Glutamatergic neuron (in vitro differentiated cells): ENCODE measurements around the gene GAB2. TPM values are rescaled to one million over a fixed set of nuclear protein-coding genes. Genes with fewer than 3 reads are reported as not detected.

Source experiments
- DNase-seq: peaks from one replicate; pipeline ENCODE4 v3.0.0; 2022
- H3K27ac Mint-ChIP-seq: one replicate; pipeline ENCODE4 v1.8.0; 2020; ENCODE audit warnings: mild to moderate bottlenecking, mixed read lengths, inconsistent platforms; ENCODE audit not compliant: unreplicated experiment
- H3K27me3 Mint-ChIP-seq: one replicate; pipeline ENCODE4 v1.8.0; 2020; ENCODE audit warnings: mild to moderate bottlenecking, moderate library complexity, mixed read lengths, inconsistent platforms; ENCODE audit not compliant: unreplicated experiment
- H3K36me3 Mint-ChIP-seq: one replicate; pipeline ENCODE4 v1.8.0; 2020; ENCODE audit warnings: mild to moderate bottlenecking, mixed read lengths, inconsistent platforms; ENCODE audit not compliant: unreplicated experiment
- H3K4me1 Mint-ChIP-seq: one replicate; pipeline ENCODE4 v1.8.0; 2020; ENCODE audit warnings: mild to moderate bottlenecking, low read depth, mixed read lengths, inconsistent platforms; ENCODE audit not compliant: unreplicated experiment
- H3K4me3 Mint-ChIP-seq: one replicate; pipeline ENCODE4 v1.8.0; 2020; ENCODE audit warnings: mild to moderate bottlenecking, mixed read lengths, inconsistent platforms; ENCODE audit not compliant: unreplicated experiment
- H3K9me3 Mint-ChIP-seq: one replicate; pipeline ENCODE4 v1.8.0; 2020; ENCODE audit warnings: mild to moderate bottlenecking, moderate library complexity, mixed read lengths, inconsistent platforms; ENCODE audit not compliant: unreplicated experiment
- total RNA-seq: library from RNA; stranded (reverse); fragmentation: NEBNext Ultra II Directional; extraction: Animal tissue kit (Norgen Biotek cat#: 25700); gene quantifications from one replicate; pipeline ENCODE4 v1.2.1, GENCODE V29; 2021; ENCODE audit not compliant: unreplicated experiment
- TF ChIP-seq, protein P1 (sequence below): fragments of 200-600 bp; sonication (generic); IDR thresholded peaks from one replicate; pipeline ENCODE4 v1.5.0; 2021; ENCODE audit not compliant: partially characterized antibody, unreplicated experiment

Gene GAB2
- total RNA-seq, 1 donor from 2014 or later: 87.9 TPM

DNA sequence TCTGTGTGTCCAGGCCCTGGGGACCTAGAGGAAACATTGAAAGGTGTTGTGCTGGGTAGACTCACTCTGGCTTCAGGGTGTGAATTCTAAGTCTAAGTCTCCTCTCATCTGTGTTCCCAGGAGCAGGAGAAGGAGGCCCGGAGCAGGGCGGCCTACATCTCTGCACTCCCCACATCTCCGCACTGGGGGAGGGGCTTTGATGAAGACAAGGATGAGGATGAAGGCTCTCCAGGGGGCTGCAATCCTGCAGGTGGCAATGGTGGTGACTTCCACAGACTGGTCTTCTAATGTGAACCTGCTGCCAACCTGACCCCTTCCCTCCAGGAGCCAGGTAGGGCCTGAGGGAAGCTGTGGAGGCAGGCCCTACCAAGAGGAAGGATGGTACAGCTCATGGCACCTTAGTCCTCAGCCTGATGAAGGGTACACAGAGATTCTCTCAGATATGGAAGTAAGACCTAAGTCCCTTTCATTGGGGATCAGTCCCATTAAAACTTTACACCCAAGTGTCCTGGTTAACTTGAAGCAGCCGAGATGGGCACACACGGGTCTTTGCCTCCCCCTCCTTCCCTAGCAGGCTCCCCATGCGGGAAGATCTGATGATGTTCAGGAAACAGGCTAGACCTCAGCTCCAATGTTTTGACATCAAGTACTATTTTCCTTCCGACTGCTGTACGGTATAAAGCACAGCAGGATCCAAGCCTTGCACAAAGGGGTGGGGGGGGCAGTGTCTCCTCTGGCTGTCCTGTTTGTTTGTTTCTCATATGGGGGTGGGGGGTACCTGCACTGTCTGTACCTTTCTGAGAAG, 203.9 kb downstream of the GAB2 start:
- no peak overlapping the region for H3K27ac Mint-ChIP-seq
- peaks cover 29% of the 10 kb centered on the region for H3K27me3 Mint-ChIP-seq
- no peak overlapping the region for H3K4me3 Mint-ChIP-seq
- TF ChIP-seq, protein P1, sequence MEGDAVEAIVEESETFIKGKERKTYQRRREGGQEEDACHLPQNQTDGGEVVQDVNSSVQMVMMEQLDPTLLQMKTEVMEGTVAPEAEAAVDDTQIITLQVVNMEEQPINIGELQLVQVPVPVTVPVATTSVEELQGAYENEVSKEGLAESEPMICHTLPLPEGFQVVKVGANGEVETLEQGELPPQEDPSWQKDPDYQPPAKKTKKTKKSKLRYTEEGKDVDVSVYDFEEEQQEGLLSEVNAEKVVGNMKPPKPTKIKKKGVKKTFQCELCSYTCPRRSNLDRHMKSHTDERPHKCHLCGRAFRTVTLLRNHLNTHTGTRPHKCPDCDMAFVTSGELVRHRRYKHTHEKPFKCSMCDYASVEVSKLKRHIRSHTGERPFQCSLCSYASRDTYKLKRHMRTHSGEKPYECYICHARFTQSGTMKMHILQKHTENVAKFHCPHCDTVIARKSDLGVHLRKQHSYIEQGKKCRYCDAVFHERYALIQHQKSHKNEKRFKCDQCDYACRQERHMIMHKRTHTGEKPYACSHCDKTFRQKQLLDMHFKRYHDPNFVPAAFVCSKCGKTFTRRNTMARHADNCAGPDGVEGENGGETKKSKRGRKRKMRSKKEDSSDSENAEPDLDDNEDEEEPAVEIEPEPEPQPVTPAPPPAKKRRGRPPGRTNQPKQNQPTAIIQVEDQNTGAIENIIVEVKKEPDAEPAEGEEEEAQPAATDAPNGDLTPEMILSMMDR: no peak
- peaks cover 39% of the 10 kb centered on the region for H3K9me3 Mint-ChIP-seq
- no peak for DNase-seq
- peaks cover 20% of the 10 kb centered on the region for H3K36me3 Mint-ChIP-seq
- H3K4me1 Mint-ChIP-seq: no peaks in the 10 kb centered on the region

DNA sequence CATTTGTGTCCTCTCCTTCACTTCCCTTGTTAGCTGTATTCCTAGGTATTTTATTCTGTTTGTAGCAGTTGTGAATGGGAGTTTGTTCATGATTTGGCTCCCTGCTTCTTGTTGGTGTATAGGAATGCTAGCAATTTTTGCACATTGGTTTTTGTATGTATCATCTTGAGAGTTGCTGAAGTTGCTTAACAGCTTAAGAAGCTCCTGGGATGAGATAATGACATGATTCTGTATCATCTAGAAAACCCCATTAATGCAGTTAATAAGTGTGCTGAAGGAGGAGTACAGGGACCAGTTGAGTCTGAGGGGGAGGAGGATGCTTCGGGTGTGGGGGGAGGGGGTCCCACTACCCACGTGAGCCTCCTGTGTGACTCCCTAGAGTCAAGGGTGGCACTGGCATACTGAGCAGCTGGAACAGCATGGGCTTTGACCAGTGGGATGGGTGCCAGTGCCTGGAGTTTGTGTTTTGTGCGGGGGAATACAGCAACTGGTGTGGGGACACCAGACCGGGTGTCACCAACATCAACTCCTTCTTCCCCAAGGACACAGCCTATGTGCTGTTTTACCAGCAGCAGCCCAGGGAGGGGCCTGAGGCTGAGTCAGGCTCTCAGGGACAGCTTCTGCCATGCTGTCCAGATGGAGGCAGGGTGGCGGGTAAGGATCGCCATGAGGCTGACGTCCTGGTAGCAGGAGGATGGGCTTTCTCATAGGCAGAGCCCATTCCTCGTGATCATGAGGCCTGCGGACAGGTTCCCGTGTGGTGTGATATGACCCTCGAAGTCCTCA, 204.8 kb downstream of the GAB2 start:
- peaks cover 18% of the 10 kb centered on the region for H3K36me3 Mint-ChIP-seq

DNA sequence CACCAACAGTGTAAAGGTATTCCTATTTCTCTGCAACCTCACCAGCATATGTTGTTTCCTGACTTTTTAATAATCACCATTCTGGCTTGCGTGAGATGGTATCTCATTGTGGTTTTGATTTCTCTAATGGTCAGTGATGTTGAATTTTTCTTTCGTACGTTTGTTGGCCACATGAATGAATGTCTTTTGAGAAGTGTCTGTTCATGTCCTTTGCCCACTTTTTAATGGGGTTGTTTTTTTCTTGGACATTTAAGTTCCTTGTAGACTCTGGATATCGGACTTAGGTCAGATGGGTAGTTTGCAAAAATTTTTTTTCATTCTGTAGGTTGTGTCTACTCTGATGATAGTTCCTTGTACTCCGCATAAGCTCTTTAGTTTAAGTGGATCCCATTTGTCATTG, 206.1 kb downstream of the GAB2 start:
- TF ChIP-seq, protein P1: no peak
- no peak overlapping the region for H3K27ac Mint-ChIP-seq

More for the DNA sequence above, 204.8 kb downstream of the GAB2 start:
- Mint-ChIP-seq H3K4me1 (no peaks in the 10 kb centered on the region), H3K4me3 (no peak overlapping the region), H3K9me3 (peaks cover 39% of the 10 kb centered on the region), H3K27me3 (peaks cover 29% of the 10 kb centered on the region), H3K27ac (no peak overlapping the region)
- no peak for DNase-seq
- TF ChIP-seq, protein P1: no peak

DNA sequence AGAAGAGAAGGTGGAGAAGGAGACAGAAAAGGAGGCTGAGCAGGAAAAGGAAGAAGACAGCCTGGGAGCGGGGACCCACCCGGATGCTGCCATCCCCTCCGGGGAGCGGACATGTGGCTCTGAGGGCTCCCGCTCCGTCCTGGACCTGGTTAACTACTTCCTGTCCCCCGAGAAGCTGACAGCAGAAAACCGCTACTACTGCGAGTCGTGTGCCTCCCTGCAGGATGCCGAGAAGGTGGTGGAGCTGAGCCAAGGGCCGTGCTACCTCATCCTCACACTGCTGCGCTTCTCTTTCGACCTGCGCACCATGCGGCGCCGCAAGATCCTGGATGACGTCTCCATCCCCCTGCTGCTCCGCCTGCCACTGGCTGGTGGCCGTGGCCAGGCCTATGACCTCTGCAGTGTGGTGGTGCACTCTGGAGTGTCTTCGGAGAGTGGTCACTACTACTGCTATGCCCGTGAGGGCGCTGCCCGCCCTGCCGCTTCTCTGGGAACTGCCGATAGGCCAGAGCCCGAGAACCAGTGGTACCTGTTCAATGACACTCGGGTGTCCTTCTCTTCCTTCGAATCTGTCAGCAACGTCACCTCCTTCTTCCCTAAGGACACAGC, 207.5 kb downstream of the GAB2 start:
- H3K4me1 Mint-ChIP-seq: no peaks in the 10 kb centered on the region

More for the DNA sequence above, 206.1 kb downstream of the GAB2 start:
- H3K27me3 Mint-ChIP-seq: peaks cover 23% of the 10 kb centered on the region
- DNase-seq: no peak
- H3K4me1 Mint-ChIP-seq: no peaks in the 10 kb centered on the region
- no peak overlapping the region for H3K4me3 Mint-ChIP-seq
- H3K9me3 Mint-ChIP-seq: peaks cover 31% of the 10 kb centered on the region
- peaks cover 10% of the 10 kb centered on the region for H3K36me3 Mint-ChIP-seq

More for the DNA sequence above, 207.5 kb downstream of the GAB2 start:
- no peak for DNase-seq
- peaks cover 18% of the 10 kb centered on the region for H3K27me3 Mint-ChIP-seq
- H3K36me3 Mint-ChIP-seq: peaks cover 10% of the 10 kb centered on the region
- TF ChIP-seq, protein P1: no peak
- no peak overlapping the region for H3K4me3 Mint-ChIP-seq
- H3K9me3 Mint-ChIP-seq: peaks cover 24% of the 10 kb centered on the region
- no peak overlapping the region for H3K27ac Mint-ChIP-seq
